ENCODE results near the gene STXBP6.

STXBP6 gene

DNA sequence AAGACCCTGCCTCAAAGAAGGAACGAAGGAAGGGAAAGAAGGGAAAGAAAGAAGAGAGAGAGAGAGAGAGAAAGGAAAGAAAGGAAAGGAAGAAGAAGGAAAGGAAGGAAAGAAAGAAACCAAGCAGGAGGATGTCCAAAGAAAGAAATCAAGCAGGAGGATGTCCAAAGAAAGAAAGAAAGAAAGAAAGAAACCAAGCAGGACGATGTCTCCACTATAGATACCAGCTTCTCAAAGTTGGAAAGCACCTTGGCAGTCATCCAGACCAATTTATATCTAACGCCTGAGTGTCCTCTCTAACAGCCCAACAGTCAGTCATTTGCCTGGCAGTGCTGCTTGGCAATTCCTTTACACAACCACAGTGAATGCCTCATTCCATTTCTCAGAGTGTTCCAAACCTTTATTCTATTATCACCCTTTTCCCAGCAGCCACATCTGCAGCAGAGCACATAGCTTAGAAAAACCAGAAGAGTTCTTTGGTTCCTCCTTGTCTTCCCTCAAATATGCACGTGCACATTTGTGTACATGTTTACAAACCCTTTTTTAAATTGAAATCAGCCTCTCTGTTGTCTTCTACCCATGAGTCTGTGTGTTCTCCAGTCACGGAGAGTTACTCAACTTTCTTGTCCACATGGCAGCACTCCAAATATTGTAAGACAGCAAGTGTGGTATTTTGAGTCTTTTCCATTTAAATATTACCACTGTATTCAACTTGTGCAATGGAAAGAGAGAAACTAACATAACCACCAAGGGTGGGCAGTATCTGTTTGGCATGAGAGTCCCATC, 138.4 kb downstream of the STXBP6 start:
- no peak for DNase-seq

DNA sequence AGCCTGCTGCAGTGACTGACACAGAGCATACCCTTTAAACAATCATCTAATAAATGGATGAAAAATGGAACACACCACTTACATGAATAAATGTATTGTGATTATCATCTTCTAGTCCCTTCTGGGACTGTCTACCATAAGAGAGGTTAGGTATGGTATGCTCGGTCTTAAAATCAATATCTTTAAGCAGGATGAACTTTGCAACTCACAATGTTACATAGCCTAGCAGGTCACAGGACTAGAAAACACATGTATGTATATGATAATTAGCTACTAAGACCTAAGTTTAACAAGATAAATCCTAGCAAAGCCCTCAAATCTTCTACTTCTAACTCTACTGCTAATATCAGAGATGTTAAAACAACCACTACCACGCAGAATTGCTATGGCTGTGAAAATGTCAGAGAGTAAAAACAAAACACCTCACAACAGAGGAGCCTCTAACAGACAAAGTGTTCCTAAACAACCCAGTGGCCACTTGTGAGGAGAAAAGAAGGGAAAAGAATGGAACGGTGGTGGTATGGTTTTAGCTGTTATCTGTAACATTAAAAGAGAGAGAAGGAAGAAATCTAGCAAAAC, 139.4 kb downstream of the STXBP6 start:
- no peak for DNase-seq

DNA sequence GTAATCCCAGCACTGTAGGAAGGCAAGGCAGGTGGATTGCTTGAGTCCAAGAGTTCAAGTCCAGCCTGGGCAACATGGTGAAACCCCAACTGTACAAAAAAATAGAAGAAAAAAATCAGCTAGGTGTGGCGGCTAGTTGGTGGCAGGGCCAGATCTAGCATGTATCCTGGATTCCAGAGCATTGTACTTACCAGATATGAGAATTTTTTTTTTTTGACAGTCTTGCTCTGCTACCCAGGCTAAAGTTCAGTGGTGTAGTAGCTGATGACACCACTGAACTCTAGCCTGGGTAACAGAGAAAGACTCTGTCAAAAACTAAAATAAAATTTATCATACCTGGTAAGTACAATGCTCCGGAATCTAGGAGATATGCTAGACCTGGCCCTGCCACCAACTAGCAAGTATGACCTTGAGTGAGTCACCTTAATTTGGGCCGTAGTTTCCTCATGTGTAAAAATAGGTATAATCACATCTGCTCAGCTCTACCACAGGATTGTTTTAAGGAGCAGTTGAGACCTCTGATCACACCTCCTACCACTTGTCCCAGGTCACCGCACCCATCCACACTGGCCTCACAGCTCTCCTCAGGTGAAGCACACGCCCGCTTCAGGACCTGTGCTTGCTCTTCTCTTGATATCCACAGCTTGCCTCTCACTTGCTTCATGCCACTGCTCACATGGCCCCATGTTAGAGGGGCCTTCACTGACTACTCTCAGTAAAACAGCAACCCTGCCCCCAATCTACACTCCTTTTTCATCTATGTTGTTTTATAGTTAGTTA, 140.2 kb downstream of the STXBP6 start:
- no peak for DNase-seq

DNA sequence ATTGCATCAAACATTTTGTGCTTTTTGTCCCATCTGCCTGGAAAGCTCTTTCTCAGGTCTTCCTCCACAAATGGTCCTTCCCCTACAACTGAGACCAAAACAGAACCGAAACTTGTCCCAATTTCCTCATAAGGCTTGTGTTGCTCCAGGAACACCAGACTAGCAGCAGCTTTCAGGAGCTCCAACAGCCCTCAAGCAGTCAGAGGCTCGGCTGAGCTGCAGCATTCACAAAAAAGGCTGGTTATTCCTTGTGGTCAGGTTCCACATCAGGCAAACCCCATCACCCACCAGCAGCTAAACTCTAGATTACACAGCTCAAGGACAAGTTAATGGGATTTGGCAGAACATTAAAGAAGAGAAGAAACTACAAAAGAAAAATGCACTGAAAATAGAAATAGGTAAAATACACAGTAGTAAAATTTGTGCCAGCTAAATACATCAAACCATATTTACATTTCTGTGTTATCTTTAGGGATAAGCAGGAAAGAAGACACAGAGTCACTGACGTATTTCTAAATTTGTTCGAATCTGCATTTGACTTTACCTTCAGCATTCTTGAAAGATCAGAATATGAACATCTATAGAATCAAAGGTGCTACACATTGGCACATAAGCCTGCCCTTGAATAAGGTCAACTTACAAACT, 141.2 kb downstream of the STXBP6 start:
- no peak for DNase-seq

DNA sequence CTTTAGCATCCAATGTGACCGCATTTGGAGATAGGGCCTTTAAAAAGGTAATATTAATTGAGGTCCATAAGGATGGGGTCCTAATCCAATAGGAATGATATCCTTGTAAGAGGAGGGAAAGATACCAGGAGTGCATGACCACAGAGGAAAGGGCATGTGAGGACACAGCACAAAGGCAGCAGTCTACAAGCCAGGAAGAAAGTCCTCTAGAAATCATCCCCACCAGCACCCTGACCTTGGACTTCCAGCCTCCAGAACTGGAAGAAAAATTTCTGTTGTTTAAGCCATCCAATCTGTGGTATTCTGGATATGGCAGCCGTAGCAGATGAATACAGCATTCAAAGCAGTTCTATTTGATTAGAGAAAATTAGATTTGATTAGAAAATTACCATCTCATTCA, 145.4 kb downstream of the STXBP6 start:
- no peak for DNase-seq

DNA sequence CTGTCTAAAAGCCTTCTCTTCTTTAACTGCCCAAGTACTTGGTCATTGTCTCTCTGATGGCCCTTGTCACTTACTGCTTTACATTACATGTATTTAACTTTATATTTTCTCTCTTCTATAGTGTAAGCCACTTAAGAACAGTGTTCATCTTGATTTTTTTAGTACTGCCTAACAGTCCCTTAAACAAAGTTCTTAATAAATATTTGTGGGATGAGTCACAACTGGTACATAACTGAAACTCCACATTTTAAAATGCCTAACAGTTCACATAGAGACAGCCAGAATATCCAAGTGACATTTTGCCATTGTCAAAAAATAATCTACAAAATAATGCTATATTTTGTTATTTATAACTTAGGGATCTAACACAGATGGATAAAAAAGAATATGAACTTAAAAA, 146.6 kb downstream of the STXBP6 start:
- no peak for DNase-seq

DNA sequence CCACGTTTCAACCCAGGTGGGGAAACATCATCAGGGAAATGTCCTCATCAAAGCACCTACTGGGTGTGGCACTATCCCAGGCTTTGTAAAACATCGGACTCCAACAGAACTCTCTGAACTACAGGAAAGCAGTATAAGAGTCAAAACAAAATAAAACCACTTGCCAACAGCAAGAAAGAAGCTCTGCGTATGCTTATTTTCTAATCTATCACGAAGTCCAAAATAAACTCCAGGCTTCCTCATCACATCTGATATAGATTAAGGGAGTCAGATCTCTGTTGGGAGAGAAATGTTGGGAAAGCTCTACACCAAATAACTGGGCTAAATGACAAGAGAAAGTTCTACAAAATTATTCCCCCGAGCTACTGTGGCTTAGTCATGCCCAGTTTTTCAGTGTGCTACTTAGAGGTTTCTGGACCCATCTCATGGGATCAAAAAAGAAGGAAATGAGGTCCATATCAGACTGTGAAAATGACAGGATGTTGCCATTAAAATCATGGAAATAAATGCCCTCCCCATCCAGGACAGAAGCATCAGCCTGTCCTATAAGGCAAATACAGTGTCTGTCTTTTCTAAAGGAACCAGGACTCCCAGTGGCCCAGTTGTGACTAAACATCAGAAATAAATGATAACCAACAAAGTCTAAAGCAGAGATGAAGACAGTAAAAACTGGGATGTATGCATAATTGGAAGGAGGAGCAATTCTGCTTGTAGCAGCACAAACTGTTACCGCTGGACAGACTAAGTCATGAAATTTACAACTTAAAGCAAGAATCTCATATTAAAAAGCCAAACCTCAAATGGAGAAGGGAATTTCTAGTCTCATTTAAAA, 149.5 kb downstream of the STXBP6 start:
- DNase-seq, result no peak

DNA sequence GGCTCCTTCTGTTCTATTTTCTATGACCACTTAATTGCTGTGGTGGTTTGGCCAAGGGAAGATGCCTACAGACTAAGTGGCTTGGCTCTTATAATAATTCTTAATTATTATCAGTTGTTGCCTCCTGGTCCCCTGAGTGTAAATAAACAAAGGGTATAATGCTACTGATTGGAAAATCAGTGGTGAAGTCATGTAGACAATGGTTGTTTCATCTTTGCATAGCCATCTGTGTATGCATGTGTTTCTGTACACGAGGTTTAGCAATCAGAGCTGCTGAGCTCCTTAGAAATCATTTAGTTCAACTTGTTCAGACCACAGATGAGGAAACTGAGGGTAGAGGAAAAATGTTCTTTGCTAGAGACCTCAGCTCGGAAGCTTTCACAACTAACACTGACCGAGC, 152.2 kb downstream of the STXBP6 start:
- no peak for DNase-seq

DNA sequence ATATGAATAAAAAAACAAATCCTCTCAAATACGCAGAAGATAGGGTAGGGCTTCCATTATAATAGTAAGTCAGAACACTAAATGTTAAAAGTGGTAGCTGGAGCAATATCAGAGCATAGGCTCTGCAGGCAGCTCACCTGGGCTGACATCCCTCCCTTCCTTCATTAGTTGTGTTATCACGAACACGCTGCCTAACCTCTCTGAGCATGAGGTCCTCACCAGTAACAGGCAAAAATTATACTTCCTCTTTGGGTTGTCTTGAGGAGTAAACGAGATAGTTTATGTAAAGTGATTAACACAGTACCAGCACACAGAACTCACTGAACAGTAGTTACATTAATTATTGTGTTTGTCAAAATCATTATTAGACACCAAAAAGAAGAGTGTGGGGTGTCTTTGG, 154.3 kb downstream of the STXBP6 start:
- DNase-seq, result no peak

DNA sequence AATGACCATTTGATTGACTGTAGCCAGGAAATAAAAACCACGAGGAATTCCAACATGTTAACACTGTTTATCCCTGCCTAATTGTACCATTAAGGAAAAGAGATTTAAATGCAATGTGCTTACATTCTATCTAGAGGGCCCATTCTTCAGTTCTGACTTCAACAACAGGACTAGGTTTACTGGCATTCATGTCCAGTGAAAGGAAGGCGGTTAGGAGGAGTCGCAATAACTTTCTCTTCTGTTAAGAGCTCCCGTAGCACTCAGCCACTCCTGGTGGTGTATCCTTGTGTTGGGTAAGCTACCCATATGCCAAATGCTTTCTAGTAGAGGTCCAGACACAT, 154.7 kb downstream of the STXBP6 start:
- DNase-seq, result no peak

DNA sequence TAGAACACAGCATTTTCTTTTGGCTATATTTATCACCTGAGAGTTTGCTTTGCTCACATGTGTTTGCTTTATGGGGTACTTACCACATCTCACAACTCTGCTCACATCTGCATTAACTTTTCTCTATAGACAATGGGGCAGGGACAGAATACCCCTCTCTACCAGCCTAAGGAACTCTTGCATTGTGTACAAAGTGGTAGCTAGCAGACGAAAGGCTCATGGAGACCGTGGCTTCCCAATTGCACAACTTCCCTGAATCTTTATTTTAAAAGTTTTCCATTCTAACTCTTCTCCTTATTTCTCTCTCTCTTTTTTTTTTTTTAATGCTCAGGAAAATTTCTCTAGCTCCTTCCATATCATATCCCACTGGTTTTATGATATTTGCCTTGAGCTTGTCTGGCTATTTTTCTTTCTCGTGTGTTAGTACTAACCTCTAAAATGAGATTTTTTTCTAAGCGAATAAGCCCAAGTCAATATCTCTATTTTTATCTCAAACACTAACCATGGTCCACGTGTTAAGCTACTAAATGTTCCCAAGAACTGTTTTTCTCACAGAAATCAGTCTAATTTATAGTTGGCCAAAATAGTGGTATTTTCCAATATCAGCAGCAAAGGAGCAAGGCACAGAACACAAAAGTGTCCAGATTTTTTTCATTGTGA, 155.2 kb downstream of the STXBP6 start:
- no peak for DNase-seq

DNA sequence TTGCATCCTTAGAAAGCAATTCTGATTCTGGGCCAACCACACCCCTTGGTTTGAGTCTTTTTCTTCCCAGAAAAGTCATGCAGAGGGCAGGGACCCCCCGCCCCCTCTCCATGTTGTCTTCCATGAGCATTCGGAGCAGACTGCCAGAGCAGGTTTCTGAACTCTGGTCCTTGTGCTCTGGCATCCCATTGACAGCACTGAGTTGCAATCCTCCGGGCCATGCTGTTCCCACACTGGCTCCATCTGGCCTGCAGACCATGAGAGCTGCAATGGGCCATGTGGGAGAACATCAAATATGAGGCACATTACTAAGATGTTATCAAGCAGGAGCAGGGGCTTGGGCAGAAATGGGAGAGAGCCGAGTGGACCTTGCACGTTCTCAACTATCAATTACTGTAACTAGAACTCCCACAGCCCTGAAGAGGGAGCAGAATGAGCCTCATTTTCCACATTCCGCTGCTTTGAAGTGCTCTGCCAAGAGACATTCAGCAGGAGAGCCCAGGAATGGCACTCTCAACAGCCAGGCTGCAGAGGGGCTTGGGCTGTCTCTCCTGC, 157.4 kb downstream of the STXBP6 start:
- DNase-seq, result no peak

DNA sequence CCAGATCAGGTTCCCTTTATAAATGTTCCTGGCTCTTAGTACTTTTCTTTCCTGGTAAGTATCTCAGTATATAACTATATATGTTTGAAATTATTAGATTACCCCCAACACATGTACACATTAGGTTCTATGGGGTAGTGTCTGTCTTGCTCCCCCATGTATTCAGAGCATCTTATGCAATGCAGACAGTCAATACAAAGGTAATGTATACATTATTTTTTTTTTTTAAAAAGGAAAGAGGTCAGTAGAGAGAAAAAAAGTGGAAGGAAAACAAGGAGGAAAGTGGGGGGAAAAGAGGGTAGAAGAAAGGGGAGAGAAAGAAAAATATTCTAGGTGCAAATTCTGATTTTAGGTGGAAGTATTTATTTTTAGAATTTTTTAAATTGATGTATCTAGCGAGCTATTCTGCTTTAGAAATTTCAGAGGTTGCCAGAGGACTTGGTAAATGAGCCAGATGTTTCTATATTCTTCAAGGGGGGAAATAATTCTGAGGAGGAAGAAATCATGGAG, 157.9 kb downstream of the STXBP6 start:
- no peak for DNase-seq

DNA sequence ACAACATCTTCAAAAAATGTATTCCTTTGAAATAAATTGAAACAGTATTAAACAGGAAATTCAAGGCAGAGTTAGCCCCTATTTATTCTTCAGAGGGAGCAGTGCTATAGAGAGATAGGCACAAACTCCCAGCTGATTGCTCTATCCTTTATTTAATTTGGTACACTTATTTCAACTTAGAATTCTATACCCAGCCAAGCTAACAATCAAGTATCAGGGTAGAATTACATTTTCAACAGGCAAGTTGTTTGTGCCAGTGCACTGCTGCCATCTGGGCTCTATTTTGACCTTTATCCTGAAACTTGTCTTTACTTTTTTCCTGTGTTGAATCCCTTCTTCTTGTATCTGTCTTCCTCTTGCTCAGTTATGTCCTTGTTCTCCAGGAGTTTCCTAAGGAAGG, 159.2 kb downstream of the STXBP6 start:
- no peak for DNase-seq

DNA sequence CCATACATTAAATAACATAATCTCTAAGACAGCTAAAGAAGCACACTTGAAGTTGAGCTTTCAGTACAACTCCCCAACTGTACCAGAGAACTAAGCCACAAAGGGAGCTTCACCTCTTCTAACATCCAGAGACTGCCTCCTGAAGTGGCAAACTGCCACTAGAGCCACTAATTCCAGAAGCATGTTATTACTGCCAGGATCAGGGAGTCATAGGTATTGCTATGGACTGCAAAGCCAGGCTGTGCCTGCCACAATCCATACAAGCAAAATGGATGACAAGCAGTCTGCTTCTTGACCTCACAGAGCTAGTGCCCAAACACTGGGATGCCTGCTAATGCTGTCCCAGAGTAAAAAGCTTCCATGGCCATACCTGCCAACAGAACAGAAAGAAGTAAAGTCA, 160.1 kb downstream of the STXBP6 start:
- no peak for DNase-seq

DNA sequence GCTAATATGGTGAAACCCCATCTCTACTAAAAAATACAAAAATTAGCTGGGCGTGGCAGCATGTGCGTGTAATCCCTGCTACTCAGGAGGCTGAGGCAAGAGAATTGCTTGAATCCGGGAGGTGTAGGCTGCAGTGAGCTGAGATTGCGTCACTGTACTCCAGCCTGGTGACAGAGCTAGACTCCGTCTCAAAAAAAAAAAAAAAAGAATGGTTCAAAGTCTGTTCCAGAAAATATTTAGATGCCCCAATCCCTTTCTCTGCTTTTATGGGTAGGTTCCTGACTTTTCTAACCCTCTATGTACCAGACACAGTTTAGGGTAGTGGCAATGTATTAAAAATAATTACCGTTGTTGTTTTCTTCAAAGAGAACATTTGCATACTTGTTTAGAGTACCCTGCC, 161.4 kb downstream of the STXBP6 start:
- no peak for DNase-seq

DNA sequence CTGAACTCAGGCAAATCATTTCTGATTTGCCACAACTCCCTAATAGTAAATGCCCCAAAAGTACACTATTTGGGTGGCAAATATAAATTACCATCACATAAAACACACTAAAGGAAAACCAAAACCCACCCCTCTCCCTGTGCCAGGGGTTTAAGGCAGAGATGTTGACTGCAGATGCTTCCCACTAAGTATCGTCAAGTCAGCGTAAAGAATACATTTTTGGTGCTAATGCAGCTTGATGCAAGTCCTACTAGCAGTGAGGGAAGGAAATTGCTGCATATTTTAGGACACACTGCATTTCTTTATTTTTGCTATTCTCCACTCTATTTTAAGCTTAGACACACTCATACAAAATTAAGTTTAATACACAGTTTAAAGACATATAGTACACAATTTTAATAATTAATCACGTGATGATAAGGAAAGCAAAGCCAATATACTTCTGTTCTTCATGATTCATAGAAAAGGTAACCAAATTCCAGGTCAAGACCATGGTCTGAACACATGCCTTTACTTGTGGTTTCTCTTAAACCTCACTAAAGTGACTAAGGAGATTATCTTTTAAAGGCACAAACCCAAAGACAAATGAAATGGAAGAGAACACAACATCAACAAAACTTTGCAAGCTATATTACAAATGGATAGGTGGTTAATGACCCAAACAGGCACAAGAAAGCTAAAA, 162.2 kb downstream of the STXBP6 start:
- no peak for DNase-seq

DNA sequence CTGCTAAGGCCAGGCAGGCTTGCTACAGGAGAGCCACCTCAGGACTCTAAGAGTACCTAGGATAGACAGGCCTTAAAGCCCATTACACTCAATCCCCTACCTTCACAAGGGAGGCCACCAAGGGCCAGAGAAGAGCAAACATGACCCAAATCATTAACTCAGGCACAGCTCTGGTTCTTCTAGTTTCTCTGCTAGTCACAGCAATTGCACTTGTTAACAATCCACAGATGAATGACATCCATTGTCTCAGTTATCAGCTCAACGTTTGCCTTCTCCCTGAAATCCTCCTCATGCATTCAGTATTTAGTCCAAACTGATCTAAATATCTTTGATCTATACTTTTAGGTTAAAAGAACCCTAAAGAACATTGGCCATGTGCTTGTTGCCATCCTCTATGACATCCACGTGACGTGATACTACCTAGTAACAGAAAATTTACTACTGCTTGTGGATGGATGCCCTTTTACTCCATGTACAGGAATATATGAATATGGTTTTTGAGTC, 164.5 kb downstream of the STXBP6 start:
- no peak for DNase-seq

DNA sequence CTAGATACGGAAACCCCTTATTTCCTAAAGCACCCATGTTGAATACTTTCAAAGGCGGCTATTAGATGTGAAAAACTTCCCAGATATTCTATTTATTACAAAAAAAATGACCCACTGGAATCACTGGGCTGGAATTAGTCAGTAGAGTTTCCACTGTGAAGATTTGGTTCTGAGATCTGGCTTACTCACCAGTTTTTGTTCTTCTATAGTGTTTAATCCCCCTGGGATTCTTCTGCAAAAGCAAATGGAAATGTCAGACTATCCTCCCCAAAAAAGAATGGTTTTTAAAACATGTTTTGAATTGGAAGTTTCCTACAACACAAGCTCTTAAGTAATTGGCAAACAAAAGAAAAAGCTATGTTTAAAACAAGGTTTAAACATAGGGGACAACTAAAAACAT, 166.4 kb downstream of the STXBP6 start:
- no peak for DNase-seq

DNA sequence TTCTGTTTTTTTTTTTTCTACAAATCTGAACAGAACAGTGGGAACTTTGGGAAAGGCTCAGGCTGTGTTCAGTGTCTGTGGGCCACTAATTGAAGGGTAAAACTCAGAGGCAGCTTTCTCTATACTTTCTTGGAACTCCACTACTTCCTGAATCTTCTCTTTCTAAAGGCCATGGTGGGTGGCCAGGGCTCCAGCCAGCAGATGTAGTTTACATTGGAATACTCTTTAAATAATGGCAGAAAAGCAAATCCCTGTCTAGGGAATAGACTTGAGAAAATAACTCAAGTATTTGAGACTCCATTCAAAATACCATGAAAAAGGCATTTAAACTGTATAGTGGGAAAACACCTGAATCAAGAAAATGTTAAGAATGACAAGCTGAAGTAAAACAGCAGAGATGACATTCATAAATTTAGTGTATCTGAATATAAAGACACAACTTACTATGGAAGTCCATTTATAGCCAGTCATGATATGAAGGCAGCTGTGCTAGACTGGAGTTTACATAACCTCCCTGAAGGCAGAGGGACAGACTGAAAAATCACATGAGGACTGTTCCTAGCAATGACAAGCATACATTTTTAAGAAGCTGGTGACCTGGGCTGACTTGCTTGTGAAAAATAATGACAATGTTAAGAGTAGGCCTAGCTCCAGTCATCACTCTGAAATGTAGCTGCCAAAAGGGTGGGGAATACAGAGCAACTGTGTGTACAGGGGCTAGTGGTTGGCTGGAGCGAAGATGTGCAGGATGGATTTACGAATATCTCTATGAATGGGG, 168.6 kb downstream of the STXBP6 start:
- no peak for DNase-seq
